SU-DHL-6 (cell line): Measurements from ENCODE around the gene RALGPS1.

Source experiments
- H2AFZ ChIP-seq: fragments of 200-600 bp; sonication (generic); 2 replicates; pipeline ENCODE4 v1.6.1; 2014; ENCODE audit warnings: low read depth, mild to moderate bottlenecking, moderate library complexity, mixed read lengths, antibody characterized with exemption, low read length; ENCODE audit not compliant: severe bottlenecking
- H3F3A ChIP-seq: fragments of 200-600 bp; shearing (Covaris generic); 2 replicates; pipeline ENCODE4 v1.6.0; 2016; ENCODE audit warnings: antibody characterized with exemption, mild to moderate bottlenecking; ENCODE audit not compliant: insufficient read depth
- H3K27ac ChIP-seq: fragments of 200-600 bp; sonication (generic); 2 replicates; pipeline ENCODE4 v1.5.1; 2016; ENCODE audit warnings: low read depth, mild to moderate bottlenecking, low read length, moderate library complexity, mixed read lengths
- H3K27me3 ChIP-seq: fragments of 200-600 bp; sonication (generic), shearing (Covaris generic); 2 replicates; pipeline ENCODE4 v1.6.0; 2014; ENCODE audit warnings: mild to moderate bottlenecking, low read length
- H3K36me3 ChIP-seq: fragments of 200-600 bp; sonication (generic); 2 replicates; pipeline ENCODE4 v1.6.1; 2014; ENCODE audit warnings: mild to moderate bottlenecking, low read length, mixed read lengths
- H3K4me2 ChIP-seq: fragments of 300-600, 200-600 bp; shearing (Covaris generic), sonication (generic); 2 replicates; pipeline ENCODE4 v1.6.0; 2014; ENCODE audit warnings: low read length, low read depth, mild to moderate bottlenecking; ENCODE audit not compliant: poor library complexity, severe bottlenecking
- H3K4me3 ChIP-seq: fragments of 200-600 bp; sonication (generic); 2 replicates; pipeline ENCODE4 v1.5.1; 2014; ENCODE audit warnings: antibody characterized with exemption, low read length, mild to moderate bottlenecking, mixed read lengths; ENCODE audit not compliant: insufficient read depth, poor library complexity, severe bottlenecking
- H3K79me2 ChIP-seq: fragments of 200-600 bp; sonication (generic); 2 replicates; pipeline ENCODE4 v1.6.1; 2014; ENCODE audit warnings: mild to moderate bottlenecking, low read length, moderate library complexity; ENCODE audit not compliant: insufficient read depth
- H3K9ac ChIP-seq: fragments of 200-600 bp; sonication (generic); 2 replicates; pipeline ENCODE4 v1.7.0; 2014; ENCODE audit warnings: mild to moderate bottlenecking, low read length
- H3K9me2 ChIP-seq: fragments of 200-600 bp; sonication (generic); replicated peaks from 2 replicates; pipeline ENCODE4 v1.6.1; 2014; ENCODE audit warnings: low read length; ENCODE audit not compliant: insufficient read depth
- H3K9me3 ChIP-seq: fragments of 200-600 bp; sonication (generic); 2 replicates; pipeline ENCODE4 v1.6.1; 2014; ENCODE audit warnings: low read length, mixed read lengths; ENCODE audit not compliant: insufficient read depth
- H4K20me1 ChIP-seq: fragments of 200-600 bp; sonication (generic); 2 replicates; pipeline ENCODE4 v1.6.1; 2014; ENCODE audit warnings: low read depth, mild to moderate bottlenecking, antibody characterized with exemption, low read length, moderate library complexity, mixed read lengths
- CTCF ChIP-seq: fragments of 200-600 bp; sonication (generic); IDR thresholded peaks from one replicate; pipeline ENCODE4 v1.5.1; 2017; ENCODE audit warnings: antibody characterized with exemption, mild to moderate bottlenecking, low read length, moderate library complexity; ENCODE audit not compliant: insufficient read depth, poor library complexity, severe bottlenecking
- EZH2phosphoT487 ChIP-seq: fragments of 200-600 bp; sonication (generic), shearing (Covaris generic); conservative IDR thresholded peaks from 2 replicates; pipeline ENCODE4 v1.6.1; 2018; ENCODE audit warnings: mild to moderate bottlenecking, antibody characterized with exemption, low read length, moderate library complexity, mixed read lengths

RALGPS1 gene

GRCh38 chr9:127202461-127203169 lies 288.0 kb downstream of the RALGPS1 start:
- Histone ChIP-seq H3K4me2 (no peak overlapping the region), H3K9me2 (no peaks in the 10 kb centered on the region), H4K20me1 (no peaks in the 10 kb centered on the region), H2AFZ (no peak overlapping the region), H3K79me2 (no peaks in the 10 kb centered on the region), H3K4me3 (no peak overlapping the region), H3K27ac (no peak overlapping the region), H3K9ac (no peak overlapping the region), H3K36me3 (no peaks in the 10 kb centered on the region), H3K9me3 (no peaks in the 10 kb centered on the region), H3F3A (no peaks in the 10 kb centered on the region), H3K27me3 (no peaks in the 10 kb centered on the region)
- TF ChIP-seq EZH2phosphoT487: no peak
- no peak for TF ChIP-seq CTCF

GRCh38 chr9:127203681-127204327 lies 289.2 kb downstream of the RALGPS1 start:
- H3K27ac ChIP-seq: no peak overlapping the region
- H3K9me3 ChIP-seq: no peaks in the 10 kb centered on the region
- no peak overlapping the region for H3K4me2 ChIP-seq
- H3K9me2 ChIP-seq: no peaks in the 10 kb centered on the region
- TF ChIP-seq CTCF: no peak
- TF ChIP-seq EZH2phosphoT487: no peak
- no peaks in the 10 kb centered on the region for H3K79me2 ChIP-seq
- H3F3A ChIP-seq: no peaks in the 10 kb centered on the region
- no peaks in the 10 kb centered on the region for H4K20me1 ChIP-seq
- H3K9ac ChIP-seq: no peak overlapping the region
- H3K4me3 ChIP-seq: no peak overlapping the region
- H3K27me3 ChIP-seq: no peaks in the 10 kb centered on the region
- no peak overlapping the region for H2AFZ ChIP-seq
- no peaks in the 10 kb centered on the region for H3K36me3 ChIP-seq

GRCh38 chr9:127204771-127205470 lies 290.3 kb downstream of the RALGPS1 start:
- no peak overlapping the region for H3K27ac ChIP-seq

More at GRCh38 chr9:127204771-127205470, 290.3 kb downstream of the RALGPS1 start:
- no peak overlapping the region for H2AFZ ChIP-seq
- H3K79me2 ChIP-seq: no peaks in the 10 kb centered on the region
- H3K9me2 ChIP-seq: no peaks in the 10 kb centered on the region
- TF ChIP-seq CTCF (no peak), EZH2phosphoT487 (no peak)
- no peak overlapping the region for H3K4me2 ChIP-seq
- no peaks in the 10 kb centered on the region for H3K9me3 ChIP-seq
- H3K9ac ChIP-seq: no peak overlapping the region
- H4K20me1 ChIP-seq: no peaks in the 10 kb centered on the region
- no peaks in the 10 kb centered on the region for H3F3A ChIP-seq
- no peak overlapping the region for H3K4me3 ChIP-seq
- no peaks in the 10 kb centered on the region for H3K36me3 ChIP-seq
- no peaks in the 10 kb centered on the region for H3K27me3 ChIP-seq
